Calu3 (cell line): ENCODE measurements around the gene OLAH. TPM values are rescaled to one million over a fixed set of nuclear protein-coding genes. Genes with fewer than 3 reads are reported as not detected.
A peak's percentile ranks its signal among the peaks of the same experiment; 100 is the strongest.

Experiments
- BruUV-seq: library from RNA; stranded (reverse); fragments of 400-500 nt; replicated peaks from 2 replicates; lab custom pipeline; 2021; lab: Mats Ljungman, UMichigan
- CTCF ChIA-PET: fragments of 300-600 bp; sonication (Branson Sonifier 250); formaldehyde crosslinking; loops from one replicate; lab custom pipeline; 2022; ENCODE audit warnings: antibody characterized with exemption; lab: Charles Lee
- DNase-seq: peaks from one replicate; pipeline ENCODE4 v3.0.0; 2022
- H3K27ac Mint-ChIP-seq: one replicate; pipeline ENCODE4 v1.8.0; 2022; ENCODE audit warnings: mixed read lengths; ENCODE audit not compliant: unreplicated experiment
- H3K27me3 Mint-ChIP-seq: one replicate; pipeline ENCODE4 v1.8.0; 2022; ENCODE audit warnings: mixed read lengths; ENCODE audit not compliant: unreplicated experiment
- H3K36me3 Mint-ChIP-seq: one replicate; pipeline ENCODE4 v1.8.0; 2022; ENCODE audit warnings: mild to moderate bottlenecking, moderate library complexity, mixed read lengths; ENCODE audit not compliant: insufficient read depth, unreplicated experiment
- H3K4me1 Mint-ChIP-seq: one replicate; pipeline ENCODE4 v1.8.0; 2022; ENCODE audit warnings: mild to moderate bottlenecking, low read depth, mixed read lengths; ENCODE audit not compliant: unreplicated experiment
- H3K4me3 Mint-ChIP-seq: one replicate; pipeline ENCODE4 v1.8.0; 2022; ENCODE audit warnings: mild to moderate bottlenecking, low read depth, moderate library complexity, mixed read lengths; ENCODE audit not compliant: unreplicated experiment
- H3K9me3 Mint-ChIP-seq: one replicate; pipeline ENCODE4 v1.8.0; 2022; ENCODE audit warnings: low read depth, mixed read lengths; ENCODE audit not compliant: unreplicated experiment
- CTCF ChIP-seq: fragments of 200-600 bp; IDR thresholded peaks from one replicate; pipeline ENCODE4 v1.8.0; 2022; ENCODE audit warnings: antibody characterized with exemption; ENCODE audit not compliant: unreplicated experiment
- intact Hi-C: fragments of 100-400 bp; cut with micrococcal nuclease; formaldehyde crosslinking; loops from one replicate; pipeline ENCODE4 v1.10.0; 2022; ENCODE audit not compliant: unreplicated experiment
- total RNA-seq: library from RNA; stranded (reverse); gene quantifications from 2 replicates; pipeline ENCODE4 v1.2.3, GENCODE V29; 2022

The OLAH gene
- total RNA-seq, 1 experiment from 2014 or later = not detected

- CTCF ChIA-PET = interaction anchor here (0.7 kb wide), 1 partner anchor 378 kb away, joined by 3 read pairs; no protein-coding TSS in a partner anchor
- DNase-seq = no peak
These were observed 23.4 kb downstream of the OLAH start for GRCh38 chr10:15067154-15067553.

GRCh38 chr10:15068802-15069201, 25.1 kb downstream of the OLAH start:
- intact Hi-C loops = no loop called here
- no peak for TF ChIP-seq CTCF
- H3K4me3 Mint-ChIP-seq = no peak overlapping the region
- no TSS peak for BruUV-seq
- no peak overlapping the region for H3K27ac Mint-ChIP-seq
- H3K27me3 Mint-ChIP-seq = no peaks in the 10 kb centered on the region
- no peak for DNase-seq
- H3K9me3 Mint-ChIP-seq = peaks cover 7% of the 10 kb centered on the region
- H3K4me1 Mint-ChIP-seq = no peaks in the 10 kb centered on the region
- CTCF ChIA-PET = no interaction called here
- no peaks in the 10 kb centered on the region for H3K36me3 Mint-ChIP-seq

More at GRCh38 chr10:15067154-15067553, 23.4 kb downstream of the OLAH start:
- no peak for TF ChIP-seq CTCF
- no peak overlapping the region for H3K4me3 Mint-ChIP-seq
- no TSS peak for BruUV-seq
- intact Hi-C loops = no loop called here
- no peaks in the 10 kb centered on the region for H3K27me3 Mint-ChIP-seq
- no peaks in the 10 kb centered on the region for H3K4me1 Mint-ChIP-seq
- H3K27ac Mint-ChIP-seq = no peak overlapping the region
- H3K9me3 Mint-ChIP-seq = peaks cover 4% of the 10 kb centered on the region
- no peaks in the 10 kb centered on the region for H3K36me3 Mint-ChIP-seq

- H3K36me3 Mint-ChIP-seq = no peaks in the 10 kb centered on the region
- H3K27ac Mint-ChIP-seq = no peak overlapping the region
- no TSS peak for BruUV-seq
- TF ChIP-seq CTCF = no peak
- no peaks in the 10 kb centered on the region for H3K4me1 Mint-ChIP-seq
- H3K9me3 Mint-ChIP-seq = peaks cover 7% of the 10 kb centered on the region
- CTCF ChIA-PET = no interaction called here
- peak; percentile 2 for DNase-seq
- intact Hi-C loops = no loop called here
- no peaks in the 10 kb centered on the region for H3K27me3 Mint-ChIP-seq
- no peak overlapping the region for H3K4me3 Mint-ChIP-seq
These were observed 25.5 kb downstream of the OLAH start for GRCh38 chr10:15069230-15069629.

- DNase-seq = no peak
- Mint-ChIP-seq H3K27me3 (no peaks in the 10 kb centered on the region), H3K4me3 (no peak overlapping the region), H3K36me3 (no peaks in the 10 kb centered on the region), H3K9me3 (peaks cover 7% of the 10 kb centered on the region), H3K4me1 (no peaks in the 10 kb centered on the region), H3K27ac (no peak overlapping the region)
- BruUV-seq = no TSS peak
- no peak for TF ChIP-seq CTCF
- intact Hi-C loops = no loop called here
- CTCF ChIA-PET = interaction anchor here (0.7 kb wide), 1 partner anchor 126 kb away, joined by 3 read pairs; no protein-coding TSS in a partner anchor
These were observed 28.6 kb downstream of the OLAH start for GRCh38 chr10:15072358-15072757.
